Measurements from ENCODE around the gene ATP5F1E.

DNA sequence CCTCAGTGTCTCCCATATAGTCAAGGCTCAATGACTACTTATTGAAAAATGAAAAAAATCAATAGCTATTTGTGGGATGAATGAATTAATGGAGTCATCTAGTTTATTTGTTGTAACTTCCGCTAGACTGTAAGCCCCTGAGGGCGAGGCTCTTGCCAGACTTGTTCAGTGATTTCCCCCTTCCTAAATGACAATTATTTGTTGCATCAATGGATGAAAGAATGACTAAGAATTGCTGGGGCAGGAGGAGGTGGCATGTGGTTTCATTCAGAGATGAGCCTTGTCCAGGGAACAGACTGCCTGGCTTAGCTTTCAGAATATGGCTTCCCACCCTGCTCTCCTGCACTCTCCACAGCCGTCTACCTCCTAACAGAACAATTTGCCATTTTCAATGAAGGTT is 11.6 kb upstream of the ATP5F1E start:
- TF ChIP-seq CTCF (IDR thresholded peaks at IDR 0.05) (no peak), POLR2A (IDR thresholded peaks at IDR 0.05) (no peak)

Measured in adrenal gland (tissue), 5 donors.